HepG2 (cell line): Measurements from ENCODE around the gene KLF16. TPM values are rescaled to one million over a fixed set of nuclear protein-coding genes. Genes with fewer than 3 reads are reported as not detected.

Experiments
- MTA1 ChIP-seq: sonication (generic); formaldehyde crosslinking; IDR thresholded peaks from 2 replicates; pipeline ENCODE4 v1.4.0; 2020; ENCODE audit warnings: missing genetic modification reagents, mild to moderate bottlenecking, borderline replicate concordance
- NFKBIZ ChIP-seq: IDR thresholded peaks from 2 replicates; pipeline ENCODE4 v1.6.1; 2018; ENCODE audit warnings: missing genetic modification reagents, missing compliant biosample characterization
- NFYC ChIP-seq: IDR thresholded peaks from 2 replicates; pipeline ENCODE4 v1.6.1; 2016; ENCODE audit warnings: missing genetic modification reagents, missing compliant biosample characterization
- NR3C1 ChIP-seq: sonication (generic); formaldehyde crosslinking; IDR thresholded peaks from 2 replicates; pipeline ENCODE4 v1.4.0; 2020; ENCODE audit warnings: missing genetic modification reagents
- PITX1 ChIP-seq: sonication (generic); formaldehyde crosslinking; IDR thresholded peaks from 2 replicates; pipeline ENCODE4 v1.5.1; 2020; ENCODE audit warnings: mild to moderate bottlenecking, missing genetic modification reagents
- RAD21 ChIP-seq: fragments of 450-650 bp; formaldehyde crosslinking; IDR thresholded peaks from 2 replicates; pipeline ENCODE4 v1.5.0; 2020; ENCODE audit warnings: mild to moderate bottlenecking
- SNAPC4 ChIP-seq: sonication (generic); formaldehyde crosslinking; IDR thresholded peaks from 2 replicates; pipeline ENCODE4 v1.4.0; 2020; ENCODE audit warnings: mild to moderate bottlenecking, missing genetic modification reagents
- ZBTB20 ChIP-seq: sonication (generic); formaldehyde crosslinking; IDR thresholded peaks from 2 replicates; pipeline ENCODE4 v1.8.1; 2023; ENCODE audit warnings: missing genetic modification reagents, low read depth, mild to moderate bottlenecking, borderline replicate concordance
- ZFP41 ChIP-seq: sonication (generic); formaldehyde crosslinking; IDR thresholded peaks from 2 replicates; pipeline ENCODE4 v1.4.0; 2020; ENCODE audit warnings: mild to moderate bottlenecking, missing genetic modification reagents, borderline replicate concordance
- ZMYM2 ChIP-seq: sonication (generic); formaldehyde crosslinking; IDR thresholded peaks from 2 replicates; pipeline ENCODE4 v1.8.0; 2022; ENCODE audit warnings: mild to moderate bottlenecking, missing genetic modification reagents
- ZNF484 ChIP-seq: sonication (generic); formaldehyde crosslinking; IDR thresholded peaks from 2 replicates; pipeline ENCODE4 v1.5.1; 2020; ENCODE audit warnings: mild to moderate bottlenecking, low read depth, missing genetic modification reagents, borderline replicate concordance
- polyA plus RNA-seq, 8 experiments: library from polyadenylated mRNA; depleted of rRNA in 3 of 8; stranded (reverse) in 7 of 8; unstranded in 1 of 8; fragments of >200 nt; fragmentation: Illumina TruSeq in 4 of 8; extraction: Trizol in 4 of 8; gene quantifications; 2 replicates each; pipeline versions ENCODE4 v1.2.1 to v1.2.3, GENCODE V29; 2011 to 2016; ENCODE audit warnings: low read depth in 4 of 8, missing spikeins in 1 of 8, mixed read lengths in 1 of 8; ENCODE audit not compliant: insufficient read depth in 1 of 8
- total RNA-seq, 5 experiments: library from RNA; depleted of rRNA; stranded (reverse); fragments of >200 nt; fragmentation: Illumina TruSeq; extraction: Trizol; gene quantifications; 2 replicates each; pipeline ENCODE4 v1.2.3, GENCODE V29; 2016; ENCODE audit warnings: low read depth in 1 of 5
- TF ChIP-seq, protein P1 (sequence below): sonication (generic); formaldehyde crosslinking; IDR thresholded peaks from 2 replicates; pipeline ENCODE4 v1.4.0; 2020; ENCODE audit warnings: mild to moderate bottlenecking, low read depth, missing genetic modification reagents
- TF ChIP-seq, protein P2 (sequence below), 2 experiments: sonication (generic) in 1 of 2; formaldehyde crosslinking in 1 of 2; IDR thresholded peaks; 2 replicates each; pipeline versions ENCODE4 v1.6.1 to v1.9.0; 2014 to 2022; ENCODE audit warnings: antibody characterized with exemption in 1 of 2, borderline replicate concordance in 1 of 2, inconsistent platforms in 1 of 2, low read depth in 1 of 2, missing genetic modification reagents in 1 of 2
- TF ChIP-seq, protein P3 (sequence below): sonication (generic); formaldehyde crosslinking; IDR thresholded peaks from 2 replicates; pipeline ENCODE4 v1.4.0; 2020; ENCODE audit warnings: low read depth, mild to moderate bottlenecking, missing genetic modification reagents

The KLF16 gene
- total and polyA plus RNA-seq, 2 of the 13 experiments (the other 11 are each of a cell fraction or from before 2014, with no cell fraction given), result 3.5 to 6.7 TPM

GRCh38 chr19:1837625-1838105, 25.7 kb downstream of the KLF16 start (continued):
- TF ChIP-seq SNAPC4 (CRISPR knock-in tag) (no peak), ZFP41 (CRISPR knock-in tag) (no peak), NFYC (CRISPR knock-in tag) (no peak), NR3C1 (CRISPR knock-in tag) (no peak), ZMYM2 (CRISPR knock-in tag) (no peak), MTA1 (no peak), RAD21 (CRISPR knock-in tag) (peak; percentile 74), NFKBIZ (CRISPR knock-in tag) (no peak), ZNF484 (CRISPR knock-in tag) (no peak), ZBTB20 (CRISPR knock-in tag) (no peak), PITX1 (CRISPR knock-in tag) (peak; percentile 67)
- TF ChIP-seq, protein P1, sequence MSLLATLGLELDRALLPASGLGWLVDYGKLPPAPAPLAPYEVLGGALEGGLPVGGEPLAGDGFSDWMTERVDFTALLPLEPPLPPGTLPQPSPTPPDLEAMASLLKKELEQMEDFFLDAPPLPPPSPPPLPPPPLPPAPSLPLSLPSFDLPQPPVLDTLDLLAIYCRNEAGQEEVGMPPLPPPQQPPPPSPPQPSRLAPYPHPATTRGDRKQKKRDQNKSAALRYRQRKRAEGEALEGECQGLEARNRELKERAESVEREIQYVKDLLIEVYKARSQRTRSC (CRISPR knock-in tag), result no peak
- TF ChIP-seq, protein P2, sequence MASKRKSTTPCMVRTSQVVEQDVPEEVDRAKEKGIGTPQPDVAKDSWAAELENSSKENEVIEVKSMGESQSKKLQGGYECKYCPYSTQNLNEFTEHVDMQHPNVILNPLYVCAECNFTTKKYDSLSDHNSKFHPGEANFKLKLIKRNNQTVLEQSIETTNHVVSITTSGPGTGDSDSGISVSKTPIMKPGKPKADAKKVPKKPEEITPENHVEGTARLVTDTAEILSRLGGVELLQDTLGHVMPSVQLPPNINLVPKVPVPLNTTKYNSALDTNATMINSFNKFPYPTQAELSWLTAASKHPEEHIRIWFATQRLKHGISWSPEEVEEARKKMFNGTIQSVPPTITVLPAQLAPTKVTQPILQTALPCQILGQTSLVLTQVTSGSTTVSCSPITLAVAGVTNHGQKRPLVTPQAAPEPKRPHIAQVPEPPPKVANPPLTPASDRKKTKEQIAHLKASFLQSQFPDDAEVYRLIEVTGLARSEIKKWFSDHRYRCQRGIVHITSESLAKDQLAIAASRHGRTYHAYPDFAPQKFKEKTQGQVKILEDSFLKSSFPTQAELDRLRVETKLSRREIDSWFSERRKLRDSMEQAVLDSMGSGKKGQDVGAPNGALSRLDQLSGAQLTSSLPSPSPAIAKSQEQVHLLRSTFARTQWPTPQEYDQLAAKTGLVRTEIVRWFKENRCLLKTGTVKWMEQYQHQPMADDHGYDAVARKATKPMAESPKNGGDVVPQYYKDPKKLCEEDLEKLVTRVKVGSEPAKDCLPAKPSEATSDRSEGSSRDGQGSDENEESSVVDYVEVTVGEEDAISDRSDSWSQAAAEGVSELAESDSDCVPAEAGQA (IDR thresholded peaks at IDR 0.05; ENCODE audit: low read depth), result peak; percentile 51; the same call in 1 of the 2 replicates
- TF ChIP-seq, protein P2 (CRISPR knock-in tag; IDR thresholded peaks at IDR 0.05; ENCODE audit: borderline replicate concordance), result no peak
- TF ChIP-seq, protein P3, sequence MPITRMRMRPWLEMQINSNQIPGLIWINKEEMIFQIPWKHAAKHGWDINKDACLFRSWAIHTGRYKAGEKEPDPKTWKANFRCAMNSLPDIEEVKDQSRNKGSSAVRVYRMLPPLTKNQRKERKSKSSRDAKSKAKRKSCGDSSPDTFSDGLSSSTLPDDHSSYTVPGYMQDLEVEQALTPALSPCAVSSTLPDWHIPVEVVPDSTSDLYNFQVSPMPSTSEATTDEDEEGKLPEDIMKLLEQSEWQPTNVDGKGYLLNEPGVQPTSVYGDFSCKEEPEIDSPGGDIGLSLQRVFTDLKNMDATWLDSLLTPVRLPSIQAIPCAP, result no peak
